Measurements from ENCODE around the gene SCAMP1.

SCAMP1 gene

GRCh38 chr5:78514427-78515330, 154.3 kb downstream of the SCAMP1 start:
- no peak for FAIRE-seq

GRCh38 chr5:78515670-78516069, 155.3 kb downstream of the SCAMP1 start:
- no peak for FAIRE-seq

GRCh38 chr5:78518365-78519197, 158.2 kb downstream of the SCAMP1 start:
- no peak for FAIRE-seq

GRCh38 chr5:78519198-78519941, 159.0 kb downstream of the SCAMP1 start:
- FAIRE-seq, result no peak

GRCh38 chr5:78521455-78521854, 161.0 kb downstream of the SCAMP1 start:
- FAIRE-seq, result peak; percentile 4

GRCh38 chr5:78522476-78523260, 162.3 kb downstream of the SCAMP1 start:
- FAIRE-seq, result no peak

- no peak for FAIRE-seq
Observed at GRCh38 chr5:78523314-78524193, 163.1 kb downstream of the SCAMP1 start.

- FAIRE-seq, result no peak
Observed at GRCh38 chr5:78526049-78526525, 165.7 kb downstream of the SCAMP1 start.

- FAIRE-seq, result no peak
Observed at GRCh38 chr5:78527054-78527859, 166.8 kb downstream of the SCAMP1 start.

- no peak for FAIRE-seq
Observed at GRCh38 chr5:78527925-78528324, 167.5 kb downstream of the SCAMP1 start.

All from endometrium (tissue), 2 donors.